ENCODE results near the gene ANKRD13C. TPM values are rescaled to one million over a fixed set of nuclear protein-coding genes. Genes with fewer than 3 reads are reported as not detected.
"Not testable (repeated sequence)": the region's sequence is repeated elsewhere in the genome, so short reads cannot be mapped to it uniquely, and the experiment has no call there.

Gene ANKRD13C
- total and polyA plus RNA-seq, 2 donors from 2014 or later: 8.4 to 23.4 TPM

GRCh38 chr1:70383483-70383882 lies 29.0 kb upstream of the ANKRD13C start:
- no peaks in the 10 kb centered on the region for H3K27me3 ChIP-seq (ENCODE audit: control insufficient read depth, insufficient read depth, low read length)
- intact Hi-C loops (cut with DNase I): no loop called here
- peaks cover 0 to 7% (median 0%) of the 10 kb centered on the region in 3 donors for H3K4me1 ChIP-seq (ENCODE audit: control insufficient read depth in 2 of 3, insufficient read depth in 2 of 3, low read depth in 1 of 3, low read length in 3 of 3)
- no peak overlapping the region for H3K9ac ChIP-seq (ENCODE audit: low read length in 3 of 3)
- TF ChIP-seq CTCF (IDR thresholded peaks at IDR 0.05; ENCODE audit: borderline replicate concordance, extremely low read depth, insufficient read depth): no peak
- H3K9me3 ChIP-seq (ENCODE audit: control insufficient read depth in 2 of 3, insufficient read depth in 1 of 3, low read length in 3 of 3): no peaks in the 10 kb centered on the region
- DNase-seq (no peak), FAIRE-seq (no peak)
- no peak overlapping the region for H3K27ac ChIP-seq (ENCODE audit: low read depth in 2 of 2, low read length in 2 of 2)
- no peaks in the 10 kb centered on the region for H3K36me3 ChIP-seq (ENCODE audit: control insufficient read depth in 2 of 3, insufficient read depth in 3 of 3, low read length in 3 of 3)
- H3K4me3 ChIP-seq (ENCODE audit: low read length in 3 of 3): no peak overlapping the region

- Histone ChIP-seq H3K27me3 (ENCODE audit: control insufficient read depth, insufficient read depth, low read length) (no peaks in the 10 kb centered on the region), H3K9ac (ENCODE audit: low read length in 3 of 3) (no peak overlapping the region), H3K4me3 (ENCODE audit: low read length in 3 of 3) (no peak overlapping the region), H3K27ac (ENCODE audit: low read depth in 2 of 2, low read length in 2 of 2) (no peak overlapping the region), H3K9me3 (ENCODE audit: control insufficient read depth in 2 of 3, insufficient read depth in 1 of 3, low read length in 3 of 3) (no peaks in the 10 kb centered on the region), H3K36me3 (ENCODE audit: control insufficient read depth in 2 of 3, insufficient read depth in 3 of 3, low read length in 3 of 3) (no peaks in the 10 kb centered on the region), H3K4me1 (ENCODE audit: control insufficient read depth in 2 of 3, insufficient read depth in 2 of 3, low read depth in 1 of 3, low read length in 3 of 3) (peaks cover 0 to 7% (median 0%) of the 10 kb centered on the region in 3 donors)
- TF ChIP-seq CTCF (IDR thresholded peaks at IDR 0.05; ENCODE audit: borderline replicate concordance, extremely low read depth, insufficient read depth): no peak
- intact Hi-C loops (cut with DNase I): no loop called here
- FAIRE-seq: no peak
- DNase-seq: no peak
These were observed 28.2 kb upstream of the ANKRD13C start for GRCh38 chr1:70382682-70383081.

GRCh38 chr1:70376196-70376595 lies 21.7 kb upstream of the ANKRD13C start:
- Histone ChIP-seq H3K9me3 (ENCODE audit: control insufficient read depth in 2 of 3, insufficient read depth in 1 of 3, low read length in 3 of 3) (no peaks in the 10 kb centered on the region), H3K9ac (ENCODE audit: low read length in 3 of 3) (no peak overlapping the region), H3K4me1 (ENCODE audit: control insufficient read depth in 2 of 3, insufficient read depth in 2 of 3, low read depth in 1 of 3, low read length in 3 of 3) (no peaks in the 10 kb centered on the region), H3K27ac (ENCODE audit: low read depth in 2 of 2, low read length in 2 of 2) (no peak overlapping the region), H3K27me3 (ENCODE audit: control insufficient read depth, insufficient read depth, low read length) (no peaks in the 10 kb centered on the region), H3K36me3 (ENCODE audit: control insufficient read depth in 2 of 3, insufficient read depth in 3 of 3, low read length in 3 of 3) (no peaks in the 10 kb centered on the region), H3K4me3 (ENCODE audit: low read length in 3 of 3) (no peak overlapping the region)
- intact Hi-C loops (cut with DNase I): no loop called here
- FAIRE-seq: no peak
- no peak for DNase-seq
- no peak for TF ChIP-seq CTCF (IDR thresholded peaks at IDR 0.05; ENCODE audit: borderline replicate concordance, extremely low read depth, insufficient read depth)

- H3K27ac ChIP-seq (ENCODE audit: low read depth in 2 of 2, low read length in 2 of 2); H3K9me3 ChIP-seq (ENCODE audit: control insufficient read depth in 2 of 3, insufficient read depth in 1 of 3, low read length in 3 of 3); DNase-seq; intact Hi-C loops (cut with DNase I); H3K27me3 ChIP-seq (ENCODE audit: control insufficient read depth, insufficient read depth, low read length); H3K9ac ChIP-seq (ENCODE audit: low read length in 3 of 3); H3K4me3 ChIP-seq (ENCODE audit: low read length in 3 of 3); FAIRE-seq; H3K4me1 ChIP-seq (ENCODE audit: control insufficient read depth in 2 of 3, insufficient read depth in 2 of 3, low read depth in 1 of 3, low read length in 3 of 3); H3K36me3 ChIP-seq (ENCODE audit: control insufficient read depth in 2 of 3, insufficient read depth in 3 of 3, low read length in 3 of 3): not testable (repeated sequence)
These were observed 19.1 kb upstream of the ANKRD13C start for GRCh38 chr1:70373580-70373979.

Data from kidney (tissue), 14 donors.